Caco-2 (cell line): ENCODE results near the gene ATG9A. TPM values are rescaled to one million over a fixed set of nuclear protein-coding genes. Genes with fewer than 3 reads are reported as not detected.

ENCODE experiments used
- BruUV-seq: library from RNA; stranded (reverse); fragments of 400-500 nt; replicated peaks from 2 replicates; lab custom pipeline; 2021; lab: Mats Ljungman, UMichigan
- CTCF ChIA-PET: fragments of 300-600 bp; sonication (Branson Sonifier 250); formaldehyde crosslinking; loops from one replicate; lab custom pipeline; 2022; ENCODE audit warnings: antibody characterized with exemption; lab: Charles Lee
- POLR2A ChIA-PET: fragments of 300-600 bp; sonication (Branson Sonifier 250); formaldehyde crosslinking; loops from one replicate; lab custom pipeline; 2022; ENCODE audit warnings: antibody characterized with exemption; lab: Charles Lee
- DNase-seq, 2 experiments: peaks; one replicate each; pipeline versions ENCODE4 v3.0.0 to v3.0.0-alpha.2; 2020 to 2022
- H3K27me3 ChIP-seq: replicated peaks from 2 replicates; pipeline ENCODE4 v1.6.0; 2011; ENCODE audit warnings: low read length; ENCODE audit not compliant: control insufficient read depth, insufficient read depth
- H3K36me3 ChIP-seq: 2 replicates; pipeline ENCODE4 v1.5.1; 2011; ENCODE audit warnings: low read length; ENCODE audit not compliant: control insufficient read depth, insufficient read depth
- H3K4me1 ChIP-seq: fragments of 250-450 bp; sonication (Bioruptor Pico); 2 replicates; pipeline ENCODE4 v1.5.1; 2020; ENCODE audit warnings: mild to moderate bottlenecking
- H3K4me3 ChIP-seq: 2 replicates; pipeline ENCODE4 v1.5.1; 2011; ENCODE audit warnings: low read depth, mild to moderate bottlenecking, control low read depth, low read length
- H3K9me3 ChIP-seq: fragments of 250-450 bp; sonication (Bioruptor Pico); 2 replicates; pipeline ENCODE4 v1.5.1; 2020; ENCODE audit warnings: mild to moderate bottlenecking, moderate library complexity
- H3K27ac Mint-ChIP-seq: one replicate; pipeline ENCODE4 v1.8.0; 2022; ENCODE audit warnings: mixed read lengths; ENCODE audit not compliant: unreplicated experiment
- H3K27me3 Mint-ChIP-seq: one replicate; pipeline ENCODE4 v1.8.0; 2022; ENCODE audit warnings: mixed read lengths; ENCODE audit not compliant: insufficient read depth, unreplicated experiment
- H3K36me3 Mint-ChIP-seq: one replicate; pipeline ENCODE4 v1.8.0; 2022; ENCODE audit warnings: mild to moderate bottlenecking, mixed read lengths; ENCODE audit not compliant: insufficient read depth, unreplicated experiment
- H3K4me1 Mint-ChIP-seq: one replicate; pipeline ENCODE4 v1.8.0; 2022; ENCODE audit warnings: low read depth, mixed read lengths; ENCODE audit not compliant: unreplicated experiment
- H3K4me3 Mint-ChIP-seq: one replicate; pipeline ENCODE4 v1.8.0; 2022; ENCODE audit warnings: mild to moderate bottlenecking, moderate library complexity, mixed read lengths; ENCODE audit not compliant: unreplicated experiment
- H3K9me3 Mint-ChIP-seq: one replicate; pipeline ENCODE4 v1.8.0; 2022; ENCODE audit warnings: mixed read lengths; ENCODE audit not compliant: unreplicated experiment
- CTCF ChIP-seq, 2 experiments: fragments of 200-600 bp in 1 of 2; IDR thresholded peaks; 1 replicate in 1 of 2; 2 replicates in 1 of 2; pipeline versions ENCODE4 v1.5.1 to v1.8.0; 2011 to 2022; ENCODE audit warnings: antibody characterized with exemption in 1 of 2, control low read depth in 1 of 2, inconsistent platforms in 1 of 2, low read depth in 1 of 2, low read length in 1 of 2, mild to moderate bottlenecking in 1 of 2, moderate library complexity in 1 of 2; ENCODE audit not compliant: insufficient read depth in 1 of 2, severe bottlenecking in 1 of 2, unreplicated experiment in 1 of 2
- intact Hi-C: fragments of 100-400 bp; cut with micrococcal nuclease; formaldehyde crosslinking; loops from one replicate; pipeline ENCODE4 v1.10.0; 2022; ENCODE audit not compliant: unreplicated experiment
- total RNA-seq: library from RNA; stranded (reverse); gene quantifications from 2 replicates; pipeline ENCODE4 v1.2.3, GENCODE V29; 2022

Gene ATG9A
- total RNA-seq, 1 experiment from 2014 or later: 62.9 TPM

DNA sequence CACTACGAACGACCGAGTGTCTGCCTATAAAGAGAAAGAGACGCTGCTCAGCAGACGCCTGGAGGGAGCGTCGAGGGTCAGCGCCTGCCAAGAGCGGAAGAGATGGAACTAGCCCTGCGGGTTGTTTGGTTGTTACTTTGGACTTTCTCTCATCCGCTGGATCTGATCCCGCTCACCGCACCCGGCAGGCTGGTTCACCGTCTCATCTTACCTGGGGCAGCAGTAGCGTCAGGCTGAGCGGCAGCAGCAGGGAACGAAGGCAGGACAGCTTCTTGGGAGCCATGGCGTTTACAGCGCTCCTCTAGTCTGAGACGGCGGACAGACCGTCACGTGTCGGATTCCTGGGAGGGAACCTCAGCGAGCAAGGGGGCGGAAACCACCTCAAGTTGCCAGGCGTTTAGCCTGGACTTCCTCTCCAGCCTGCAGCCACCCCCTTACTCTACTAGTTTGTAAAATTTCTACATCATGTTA is 13.9 kb upstream of the ATG9A start:
- no peaks in the 10 kb centered on the region for H3K9me3 ChIP-seq
- peaks cover 13% of the 10 kb centered on the region for H3K4me1 ChIP-seq
- H3K27ac Mint-ChIP-seq: no peak overlapping the region
- CTCF ChIA-PET: no interaction called here
- H3K27me3 ChIP-seq: no peaks in the 10 kb centered on the region
- no peaks in the 10 kb centered on the region for H3K9me3 Mint-ChIP-seq
- intact Hi-C loops: no loop called here
- TF ChIP-seq CTCF (IDR thresholded peaks at IDR 0.05; ENCODE audit: insufficient read depth in 1 of 2, low read depth in 1 of 2, low read length in 1 of 2, severe bottlenecking in 1 of 2, unreplicated experiment in 1 of 2): no peak
- no peak overlapping the region for H3K4me3 ChIP-seq
- POLR2A ChIA-PET: no interaction called here
- no peak for DNase-seq
- H3K36me3 ChIP-seq: no peaks in the 10 kb centered on the region
- no peaks in the 10 kb centered on the region for H3K27me3 Mint-ChIP-seq
- peaks cover 10% of the 10 kb centered on the region for H3K36me3 Mint-ChIP-seq
- no peak overlapping the region for H3K4me3 Mint-ChIP-seq
- BruUV-seq: no TSS peak
- peaks cover 3% of the 10 kb centered on the region for H3K4me1 Mint-ChIP-seq

DNA sequence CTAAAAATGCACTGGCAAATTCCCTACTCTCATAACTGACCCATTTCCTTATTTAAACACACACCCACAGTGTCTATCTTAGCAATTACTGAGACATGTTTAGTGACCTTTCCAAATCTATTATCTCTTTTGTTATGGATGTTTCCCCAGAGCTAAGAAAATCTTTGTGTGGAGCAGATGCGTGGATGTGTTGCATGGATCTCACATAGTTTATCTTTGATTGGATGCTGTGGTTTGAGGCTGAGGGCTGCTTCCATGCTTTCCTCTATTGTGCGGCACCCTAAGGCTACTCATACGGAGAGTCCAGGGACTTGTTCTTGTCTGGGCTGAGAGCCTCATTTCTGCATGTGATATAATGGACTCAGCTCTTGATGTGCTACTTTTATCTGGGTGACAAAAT is 4.9 kb upstream of the ATG9A start:
- POLR2A ChIA-PET: no interaction called here
- peaks cover 11% of the 10 kb centered on the region; the same call in 1 of the 2 replicates for H3K36me3 ChIP-seq
- H3K9me3 Mint-ChIP-seq: no peaks in the 10 kb centered on the region

DNA sequence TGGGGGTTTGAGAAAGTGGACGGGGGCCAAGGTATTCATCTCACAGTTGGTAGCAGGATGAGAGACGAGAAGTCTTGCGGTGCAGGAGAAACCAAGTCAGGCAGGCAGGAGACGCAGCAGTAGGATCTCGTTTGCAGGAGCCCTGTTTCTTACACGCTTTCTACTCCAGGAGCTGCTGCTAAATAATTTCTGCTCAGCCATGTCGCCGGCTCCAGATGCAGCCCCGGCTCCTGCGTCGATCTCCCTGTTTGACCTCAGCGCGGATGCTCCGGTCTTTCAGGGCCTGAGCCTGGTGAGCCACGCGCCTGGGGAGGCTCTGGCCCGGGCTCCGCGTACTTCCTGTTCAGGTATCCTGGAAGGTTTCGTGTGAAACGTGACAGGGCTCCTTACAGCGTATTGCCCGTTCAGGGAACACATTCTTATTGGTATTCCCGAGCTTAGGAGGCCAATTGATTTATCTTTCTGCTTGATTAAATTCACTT is 664 bp upstream of the ATG9A start:
- peak in 1 of 2 experiments; percentile 65 for DNase-seq

More for the DNA sequence above, 4.9 kb upstream of the ATG9A start:
- TF ChIP-seq CTCF (IDR thresholded peaks at IDR 0.05; ENCODE audit: insufficient read depth in 1 of 2, low read depth in 1 of 2, low read length in 1 of 2, severe bottlenecking in 1 of 2, unreplicated experiment in 1 of 2): no peak
- H3K27ac Mint-ChIP-seq: no peak overlapping the region
- intact Hi-C loops: no loop called here
- no peak overlapping the region for H3K4me3 ChIP-seq
- H3K4me1 Mint-ChIP-seq: no peaks in the 10 kb centered on the region
- H3K27me3 ChIP-seq: no peaks in the 10 kb centered on the region
- CTCF ChIA-PET: no interaction called here
- H3K36me3 Mint-ChIP-seq: peaks cover 33% of the 10 kb centered on the region
- H3K27me3 Mint-ChIP-seq: no peaks in the 10 kb centered on the region
- DNase-seq: no peak
- no TSS peak for BruUV-seq
- H3K4me1 ChIP-seq: 0 out of 2 replicates have a peak, but pooled peaks cover 4% of the 10 kb centered on the region
- H3K9me3 ChIP-seq: no peaks in the 10 kb centered on the region
- no peak overlapping the region for H3K4me3 Mint-ChIP-seq

More for the DNA sequence above, 664 bp upstream of the ATG9A start:
- 0 out of 2 replicates have a peak, but pooled peaks cover 4% of the 10 kb centered on the region for H3K4me1 ChIP-seq
- H3K36me3 Mint-ChIP-seq: peaks cover 37% of the 10 kb centered on the region
- H3K9me3 ChIP-seq: no peaks in the 10 kb centered on the region
- peak overlapping the region; percentile 54 for H3K4me3 ChIP-seq
- no peaks in the 10 kb centered on the region for H3K27me3 ChIP-seq
- no peak for TF ChIP-seq CTCF (IDR thresholded peaks at IDR 0.05; ENCODE audit: insufficient read depth in 1 of 2, low read depth in 1 of 2, low read length in 1 of 2, severe bottlenecking in 1 of 2, unreplicated experiment in 1 of 2)
- no peaks in the 10 kb centered on the region for H3K4me1 Mint-ChIP-seq
- H3K36me3 ChIP-seq: peaks cover 9% of the 10 kb centered on the region
- CTCF ChIA-PET: interaction anchor here (0.7 to 1.1 kb wide), 3 partner anchors 44 to 200 kb away, joined by 3 to 4 read pairs (median 3); no protein-coding TSS in a partner anchor
- H3K27ac Mint-ChIP-seq: peak overlapping the region; percentile 100
- H3K27me3 Mint-ChIP-seq: no peaks in the 10 kb centered on the region
- H3K9me3 Mint-ChIP-seq: no peaks in the 10 kb centered on the region
- POLR2A ChIA-PET: interaction anchor here (0.5 to 1.7 kb wide), 6 partner anchors 12 to 54 kb away, joined by 3 to 27 read pairs (median 6); partner anchors contain the start of genes ABCB6, CNPPD1, DNAJB2 and GLB1L
- intact Hi-C loops: no loop called here
- peak overlapping the region; percentile 100 for H3K4me3 Mint-ChIP-seq
- BruUV-seq: TSS peak; percentile 56
